GM21723 (cell line): Measurements from ENCODE around the gene ENO4.

ENCODE experiments used
- ATAC-seq: cut with Tn5 transposase; IDR thresholded peaks from one replicate; pipeline ENCODE4 v1.9.1; 2021; ENCODE audit warnings: mild to moderate bottlenecking, moderate library complexity; ENCODE audit not compliant: unreplicated experiment

Gene ENO4

GRCh38 chr10:116828116-116828515, 21.2 kb upstream of the ENO4 start:
- ATAC-seq: no peak

GRCh38 chr10:116829711-116830110, 19.6 kb upstream of the ENO4 start:
- no peak for ATAC-seq

GRCh38 chr10:116831086-116831485, 18.2 kb upstream of the ENO4 start:
- ATAC-seq: no peak

- no peak for ATAC-seq
Measured at GRCh38 chr10:116831790-116832189, 17.5 kb upstream of the ENO4 start.

GRCh38 chr10:116833986-116834985, 15.0 kb upstream of the ENO4 start:
- no peak for ATAC-seq

GRCh38 chr10:116835658-116836057, 13.6 kb upstream of the ENO4 start:
- ATAC-seq: no peak

GRCh38 chr10:116836083-116836482, 13.2 kb upstream of the ENO4 start:
- no peak for ATAC-seq

GRCh38 chr10:116836902-116837523, 12.3 kb upstream of the ENO4 start:
- no peak for ATAC-seq

GRCh38 chr10:116838143-116838725, 11.1 kb upstream of the ENO4 start:
- peak; percentile 93 for ATAC-seq

GRCh38 chr10:116840389-116841075, 8.8 kb upstream of the ENO4 start:
- ATAC-seq: no peak

GRCh38 chr10:116845823-116846222, 3.5 kb upstream of the ENO4 start:
- ATAC-seq: no peak

GRCh38 chr10:116848032-116848943, 1.0 kb upstream of the ENO4 start:
- peak; percentile 62 for ATAC-seq

GRCh38 chr10:116848944-116849247, 403 bp upstream of the ENO4 start:
- ATAC-seq: peak; percentile 23

- peak; percentile 1 for ATAC-seq
Measured at GRCh38 chr10:116850058-116850611, 836 bp downstream of the ENO4 start.

GRCh38 chr10:116852246-116852645, 2.9 kb downstream of the ENO4 start:
- no peak for ATAC-seq

- no peak for ATAC-seq
Measured at GRCh38 chr10:116853287-116853686, 4.0 kb downstream of the ENO4 start.

- ATAC-seq: no peak
Measured at GRCh38 chr10:116853701-116854100, 4.4 kb downstream of the ENO4 start.

GRCh38 chr10:116857156-116857555, 7.9 kb downstream of the ENO4 start:
- no peak for ATAC-seq

GRCh38 chr10:116861796-116862195, 12.5 kb downstream of the ENO4 start:
- ATAC-seq: no peak

- no peak for ATAC-seq
Measured at GRCh38 chr10:116864436-116864835, 15.1 kb downstream of the ENO4 start.
